ENCODE results near the gene TMBIM4.

GRCh38 chr12:66187036-66187435 is 17.2 kb upstream of the TMBIM4 start:
- TF ChIP-seq CTCF (IDR thresholded peaks at IDR 0.05), result no peak
- no peak for TF ChIP-seq POLR2A (IDR thresholded peaks at IDR 0.05)

Measured in thyroid gland (tissue), 4 donors.